Measurements from ENCODE around the gene SH3GLB2. TPM values are rescaled to one million over a fixed set of nuclear protein-coding genes. Genes with fewer than 3 reads are reported as not detected.

SH3GLB2 gene
- total RNA-seq (2014; rRNA removed; shearing (Covaris generic)) = 25.2 and 28.2 TPM in 2 replicates

DNA sequence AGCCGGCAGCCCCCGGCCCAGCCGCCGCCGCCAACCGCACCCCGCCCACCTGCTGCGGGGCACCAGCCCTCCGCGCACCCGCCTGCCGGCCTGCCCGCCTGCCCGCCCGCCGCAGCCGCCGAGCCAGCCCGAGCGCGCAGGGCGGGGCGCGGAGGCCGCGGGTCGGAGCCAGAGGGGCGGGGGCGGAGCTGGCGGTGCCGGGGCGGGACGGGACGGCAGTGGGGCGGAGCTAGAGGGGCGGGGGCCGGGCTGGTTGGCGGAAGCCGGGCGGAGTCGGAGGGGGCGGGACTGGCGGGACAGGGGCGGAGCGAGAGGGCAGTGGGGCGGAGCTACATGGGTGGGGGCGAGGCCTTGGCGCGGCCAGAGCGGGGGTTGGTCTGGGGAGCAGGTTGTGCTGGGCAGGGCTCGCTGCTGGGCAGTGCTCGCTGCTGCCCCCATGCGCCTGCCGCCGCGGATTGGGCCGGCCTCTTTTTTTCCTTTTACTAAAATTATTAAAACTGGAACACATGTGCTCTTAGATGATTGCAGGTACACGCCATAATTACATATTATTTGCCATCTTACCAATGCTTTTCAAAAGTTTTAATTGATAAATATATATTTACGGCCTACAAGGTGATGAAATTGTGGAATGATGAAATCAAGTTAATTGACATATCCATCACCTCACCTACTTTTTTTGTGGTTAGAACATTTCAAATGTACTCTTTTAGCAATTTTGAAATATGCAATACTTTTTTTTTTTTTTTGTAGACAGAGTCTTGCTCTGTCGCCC is at the start of gene SH3GLB2:
Gene SH3GLB2 (minus strand): TSS at position 140 of the 775 bp plus-strand sequence. CDS start 177 bp downstream, outside the sequence.
- DNase-seq (ENCODE audit: low read depth) = peak; percentile 81

DNA sequence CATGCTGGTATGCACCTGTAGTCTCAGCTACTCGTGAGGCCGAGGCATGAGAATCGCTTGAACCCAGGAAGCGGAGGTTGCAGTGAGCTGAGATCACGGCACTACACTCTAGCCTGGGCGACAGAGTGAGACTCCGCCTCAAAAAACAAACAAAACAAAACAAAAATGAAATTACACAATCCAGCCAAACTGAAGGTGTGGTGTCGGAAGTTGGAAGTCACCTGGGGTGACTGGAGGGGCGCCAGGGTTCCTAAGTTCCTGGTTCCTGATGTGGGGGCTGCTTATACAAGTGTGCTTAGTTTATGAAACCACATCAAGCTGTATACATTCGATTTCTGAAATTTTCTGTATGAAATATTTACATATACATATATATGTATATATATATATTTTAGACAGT is 49.1 kb upstream of the SH3GLB2 start:
- DNase-seq (ENCODE audit: low read depth) = no peak

DNA sequence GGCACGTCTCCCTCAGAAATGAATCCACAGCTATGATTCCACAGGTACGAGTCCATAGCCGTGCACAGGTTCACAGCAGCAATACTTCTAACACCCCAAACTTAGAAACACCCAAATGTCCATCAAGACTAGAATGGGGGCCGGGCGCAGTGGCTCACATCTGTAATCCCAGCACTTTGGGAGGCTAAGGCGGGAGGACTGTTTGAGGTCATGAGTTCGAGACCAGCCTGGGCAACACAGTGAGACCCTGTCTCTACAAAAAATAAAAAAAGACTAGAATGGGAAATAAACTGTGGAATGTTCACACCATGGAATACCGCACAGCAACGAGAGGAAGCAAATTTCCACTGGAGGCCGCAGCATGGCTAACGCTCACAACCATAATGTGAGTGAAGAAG is 48.5 kb upstream of the SH3GLB2 start:
- no peak for DNase-seq (ENCODE audit: low read depth)

DNA sequence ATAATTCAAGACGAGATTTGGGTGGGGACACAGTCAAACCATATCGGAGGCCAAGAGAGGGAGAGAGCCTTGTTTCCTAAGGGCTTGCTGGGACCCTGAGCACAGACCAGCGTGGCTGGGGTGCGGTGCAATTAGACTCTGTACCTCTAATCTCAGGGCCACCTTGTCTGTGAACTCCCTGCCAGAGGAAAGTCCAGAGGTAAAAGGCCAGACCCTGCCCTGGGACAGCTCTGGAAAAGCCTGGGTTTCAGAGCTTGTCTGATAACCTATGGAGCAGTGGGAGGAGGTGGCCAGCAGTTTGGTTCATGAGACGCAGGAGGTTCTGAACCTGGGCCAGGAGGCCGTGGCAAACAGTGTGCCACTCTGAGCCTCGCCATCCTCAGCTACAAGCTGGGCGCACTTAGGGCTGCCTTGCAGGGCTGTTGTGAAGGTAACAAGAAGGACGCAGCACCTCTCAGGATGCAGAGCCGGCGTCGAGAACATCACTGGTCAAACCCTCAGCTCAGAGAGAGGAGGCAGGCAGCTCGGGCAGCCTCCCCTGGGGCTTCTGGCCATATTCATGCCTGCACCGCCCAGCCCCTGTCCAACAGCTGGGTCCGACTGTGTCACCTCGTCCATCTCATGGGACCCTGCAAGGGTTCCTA is 48.0 kb upstream of the SH3GLB2 start:
- DNase-seq (ENCODE audit: low read depth) = no peak

DNA sequence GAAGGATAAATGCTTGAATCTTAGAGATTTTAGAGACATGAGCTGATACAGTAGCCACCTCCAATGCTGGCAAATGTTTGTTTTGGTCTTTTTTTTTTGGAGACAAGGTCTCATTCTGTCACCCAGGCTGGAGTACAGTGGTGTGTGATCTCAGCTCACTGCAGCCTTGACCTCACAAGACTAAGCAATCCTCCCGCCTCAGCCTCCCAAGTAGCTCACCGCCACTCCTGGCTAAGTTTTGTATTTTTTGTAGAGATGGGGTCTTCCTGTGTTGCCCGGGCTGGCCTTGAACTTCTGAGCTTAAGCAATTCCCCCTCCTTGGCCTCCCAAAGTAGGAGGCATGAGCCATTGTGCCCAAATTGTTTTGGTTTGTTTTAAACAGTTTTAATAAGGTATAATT is 46.0 kb upstream of the SH3GLB2 start:
- DNase-seq (ENCODE audit: low read depth) = no peak

DNA sequence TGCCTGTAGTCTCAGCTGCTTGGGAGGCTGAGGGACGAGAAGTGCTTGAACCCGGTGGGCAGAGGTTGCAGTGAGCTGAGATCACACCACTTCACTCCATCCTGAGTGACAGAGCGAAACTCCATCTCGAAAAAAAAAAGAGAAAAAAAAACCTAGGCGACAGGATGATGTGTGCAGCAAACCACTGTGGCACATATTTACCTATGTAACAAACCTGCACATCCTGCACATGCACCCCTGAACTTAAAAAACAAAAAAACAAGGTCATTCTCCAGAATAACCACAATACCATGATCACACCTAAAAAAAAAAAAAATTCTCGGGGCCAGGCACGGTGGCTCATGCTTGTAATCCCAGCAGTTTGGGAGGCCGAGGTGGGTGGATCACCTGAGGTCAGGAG is 45.3 kb upstream of the SH3GLB2 start:
- DNase-seq (ENCODE audit: low read depth) = no peak

DNA sequence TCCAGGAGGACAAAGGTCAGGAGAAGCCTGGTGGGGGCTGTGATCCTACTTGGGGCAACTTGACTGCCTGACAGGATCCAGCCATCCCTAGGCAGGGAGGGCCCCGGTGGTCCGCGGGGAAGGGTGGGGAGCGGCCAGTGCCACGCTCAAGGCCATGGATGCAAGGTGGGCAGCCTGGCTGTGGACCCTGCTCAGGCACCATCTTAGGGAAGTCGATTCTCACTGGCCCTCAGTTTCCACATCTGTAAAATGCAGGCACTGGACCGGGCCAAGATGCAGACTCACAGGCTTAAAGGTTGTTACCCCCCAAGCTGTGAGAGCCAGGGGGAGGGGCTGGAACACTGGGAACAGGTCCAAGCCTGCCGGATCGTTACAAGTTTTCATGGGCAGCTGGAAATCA is 44.0 kb upstream of the SH3GLB2 start:
- no peak for DNase-seq (ENCODE audit: low read depth)

DNA sequence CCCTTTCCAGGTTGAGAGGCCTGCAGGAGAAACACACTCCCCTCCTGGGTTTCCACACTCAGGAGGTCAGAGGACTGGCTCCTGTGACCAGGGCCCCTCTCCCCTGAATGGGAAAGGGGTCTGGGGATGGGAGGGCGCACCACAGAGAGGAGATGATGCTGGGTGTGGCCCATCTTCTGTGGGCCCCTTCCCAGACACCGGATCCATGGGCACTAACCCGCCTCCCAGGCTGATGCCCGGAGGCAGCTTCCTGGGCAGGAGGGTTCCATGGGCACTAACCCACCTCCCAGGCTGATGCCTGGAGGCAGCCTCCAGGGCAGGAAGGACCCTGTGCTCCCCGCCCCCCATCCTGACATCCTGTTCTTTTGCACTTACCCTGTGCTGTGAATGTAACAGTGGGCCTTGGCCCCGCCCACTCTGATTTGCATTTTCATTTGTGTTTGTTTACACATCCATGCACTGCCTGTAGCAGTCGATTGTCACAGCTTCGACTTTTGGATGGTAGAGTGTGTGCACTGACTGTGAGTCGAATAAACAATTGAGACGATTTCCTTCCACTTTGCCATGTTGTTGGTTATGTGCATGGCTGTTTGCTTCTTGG is 43.5 kb upstream of the SH3GLB2 start:
- no peak for DNase-seq (ENCODE audit: low read depth)

DNA sequence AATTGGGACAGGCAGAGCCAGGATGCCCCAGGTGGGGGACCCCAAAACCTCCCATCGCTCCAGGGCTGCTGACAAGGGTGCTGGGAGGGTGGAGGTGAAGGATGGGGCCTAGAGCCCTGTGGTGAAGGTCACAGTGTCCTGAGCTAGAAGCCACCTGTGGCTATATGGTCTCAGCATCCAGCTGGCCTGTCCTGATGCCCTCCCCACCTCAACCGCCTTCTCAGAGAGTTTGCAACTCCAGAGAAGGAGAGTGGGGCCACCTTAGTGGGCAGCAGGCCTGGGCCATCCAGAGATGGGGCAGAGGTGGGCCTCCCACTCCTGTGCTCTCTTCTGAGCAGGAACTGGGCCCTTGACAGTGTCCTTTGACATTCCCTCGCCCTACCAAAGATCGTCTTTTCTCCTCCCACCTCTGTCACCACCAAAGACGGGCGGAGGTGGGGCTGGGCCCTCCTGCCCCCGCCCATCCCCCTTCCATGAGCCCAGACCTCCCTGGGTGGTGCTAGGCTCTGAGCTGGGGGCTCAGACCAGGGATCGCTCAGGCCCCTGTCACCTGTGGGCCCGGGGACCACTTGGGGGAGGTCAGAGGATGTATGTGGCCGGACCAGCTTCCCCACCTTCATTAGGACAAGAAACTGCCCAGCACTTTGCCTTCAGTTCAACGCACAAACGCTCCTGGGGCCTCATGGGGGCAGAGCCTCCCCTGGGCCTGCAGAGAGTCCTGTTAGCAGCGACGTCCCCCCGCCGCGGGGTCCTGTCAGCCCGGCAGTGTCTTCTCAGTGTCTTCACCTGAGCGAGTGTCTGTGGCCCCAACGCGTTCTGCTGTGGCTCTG is 42.8 kb upstream of the SH3GLB2 start:
- DNase-seq (ENCODE audit: low read depth) = no peak

DNA sequence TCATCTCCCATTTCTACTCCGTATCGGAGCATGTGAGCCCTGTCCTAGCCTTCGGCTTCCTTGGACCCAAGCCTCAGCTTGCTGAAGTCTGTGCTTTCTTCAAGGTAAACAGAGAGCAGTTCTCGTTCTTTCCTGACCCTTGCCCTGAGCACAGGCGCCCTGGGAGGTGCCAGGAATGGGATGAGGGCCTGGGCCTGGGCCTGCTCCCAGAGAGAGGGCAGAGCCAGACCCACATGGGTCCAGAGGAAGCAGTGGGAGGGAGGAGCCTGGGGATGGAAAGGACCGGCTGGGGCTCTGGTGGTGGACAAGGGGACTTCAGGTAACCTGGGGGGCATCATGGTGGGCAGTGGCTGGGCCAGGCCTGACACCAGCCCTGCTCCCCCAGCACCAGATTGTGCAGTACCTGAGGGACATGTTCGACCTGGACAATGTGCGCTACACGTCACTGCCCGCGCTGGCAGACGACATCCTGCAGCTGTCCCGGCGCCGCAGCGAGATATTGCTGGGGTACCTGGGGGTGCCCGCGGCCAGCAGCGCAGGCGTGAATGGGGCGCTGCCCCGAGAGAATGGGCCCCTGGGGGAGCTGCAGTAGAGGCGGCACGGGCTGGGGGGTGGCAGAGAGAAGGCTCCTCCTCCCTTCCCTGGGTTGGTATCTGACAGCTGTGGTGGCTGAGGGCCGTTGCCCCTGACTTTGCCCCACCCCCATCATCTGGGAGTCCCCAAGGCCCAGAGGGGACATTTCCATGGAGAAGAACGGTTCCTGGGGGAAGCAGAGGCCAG is 41.9 kb upstream of the SH3GLB2 start:
- DNase-seq (ENCODE audit: low read depth) = no peak

DNA sequence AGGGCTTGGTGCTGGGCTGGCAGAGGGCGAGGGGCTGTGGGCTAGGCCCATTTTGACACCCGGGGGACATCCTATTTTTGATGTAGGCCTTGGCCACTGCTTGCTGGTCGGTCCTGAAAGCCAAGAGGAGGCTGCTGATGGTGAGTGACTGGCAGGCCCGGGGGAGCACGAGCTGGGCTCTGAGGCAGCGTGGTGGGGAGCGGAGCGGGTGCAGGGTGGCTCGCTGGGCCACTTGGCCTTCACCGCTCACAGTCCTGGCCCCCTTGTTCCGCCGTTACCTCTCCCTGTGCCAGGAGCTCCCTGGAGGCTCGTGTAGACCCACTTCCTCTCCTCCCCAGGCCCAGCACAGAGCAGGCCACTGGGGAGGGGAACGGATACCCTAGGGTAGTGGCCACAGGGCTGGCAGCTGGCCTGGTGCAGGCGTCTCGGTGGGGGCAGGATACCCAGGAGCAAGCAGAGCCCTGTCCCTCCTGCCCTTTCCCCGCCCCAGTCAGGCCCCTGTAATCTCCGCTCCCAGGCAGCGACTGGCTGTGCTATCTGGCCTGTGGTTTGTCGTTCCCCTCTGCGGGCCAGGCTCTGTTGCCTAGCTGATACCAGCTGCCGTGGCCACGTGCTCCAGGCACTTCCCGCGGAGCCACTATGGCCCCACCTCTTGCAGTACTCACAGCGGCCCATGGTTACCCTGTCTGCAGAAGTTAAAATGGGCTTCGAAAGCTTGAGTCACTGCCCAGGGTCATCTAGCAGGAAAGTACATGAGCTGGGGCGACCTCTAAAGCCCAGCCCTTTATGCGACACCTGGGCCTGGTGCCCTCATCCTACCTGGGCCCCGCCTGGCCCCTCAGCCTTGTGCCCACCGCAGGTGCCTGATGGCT is 41.1 kb upstream of the SH3GLB2 start:
- DNase-seq (ENCODE audit: low read depth) = no peak

DNA sequence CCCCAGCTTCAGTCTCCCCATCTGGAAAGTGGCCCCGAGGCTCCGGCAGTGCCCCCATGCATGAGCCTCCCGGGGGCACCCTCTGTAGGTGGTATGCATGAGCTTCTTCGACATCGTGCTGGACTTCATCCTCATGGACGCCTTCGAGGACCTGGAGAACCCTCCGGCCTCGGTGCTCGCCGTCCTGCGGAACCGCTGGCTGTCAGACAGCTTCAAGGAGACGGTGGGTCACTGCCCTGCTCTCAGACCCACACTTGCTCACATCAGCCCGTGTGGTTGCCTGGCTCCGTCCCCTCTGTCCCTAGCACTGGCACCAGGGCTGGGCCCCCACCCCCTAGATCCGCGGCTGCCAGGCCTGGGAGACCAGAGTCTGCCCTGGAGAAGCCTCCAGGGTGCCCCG is 40.0 kb upstream of the SH3GLB2 start:
- DNase-seq (ENCODE audit: low read depth) = no peak

DNA sequence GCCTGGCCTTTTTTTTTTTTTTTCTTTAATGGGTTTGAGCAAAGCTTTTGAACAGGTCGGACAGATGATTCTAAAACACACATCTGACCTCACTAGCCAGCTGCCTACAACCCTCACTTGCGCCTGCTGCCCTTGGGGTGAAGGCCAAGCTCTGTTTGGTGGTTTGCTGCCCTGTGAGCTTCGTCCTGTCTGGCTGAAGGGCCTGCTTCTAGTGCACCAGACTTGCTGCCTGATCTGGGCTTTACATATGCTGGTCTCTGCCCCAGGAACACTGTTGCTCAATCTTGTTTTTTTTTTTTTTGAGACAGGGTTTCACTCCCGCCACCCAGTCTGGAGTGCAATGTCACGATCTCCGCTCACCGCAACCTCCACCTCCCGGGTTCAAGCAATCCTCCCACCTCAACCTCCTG is 36.4 kb upstream of the SH3GLB2 start:
- no peak for DNase-seq (ENCODE audit: low read depth)

DNA sequence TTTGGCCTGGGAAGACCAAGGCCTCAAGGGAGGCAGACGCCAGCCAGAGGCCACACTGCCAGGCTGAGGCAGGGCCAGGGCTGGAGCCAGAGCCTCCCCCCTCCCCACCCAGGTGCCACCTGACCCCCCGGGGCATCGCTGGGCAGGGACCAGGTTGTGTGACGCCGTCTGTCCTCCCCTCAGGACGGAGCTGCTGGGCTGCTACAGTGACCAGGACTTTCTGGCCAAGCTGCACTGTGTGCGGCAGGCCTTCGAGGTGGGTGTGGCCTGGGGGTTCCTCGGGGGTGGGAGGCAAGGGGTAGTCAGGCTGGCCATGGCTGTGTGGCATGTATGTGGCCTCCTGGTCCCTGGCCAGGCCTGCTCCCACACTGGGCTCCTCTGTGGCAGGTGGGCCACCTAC is 34.9 kb upstream of the SH3GLB2 start:
- no peak for DNase-seq (ENCODE audit: low read depth)

DNA sequence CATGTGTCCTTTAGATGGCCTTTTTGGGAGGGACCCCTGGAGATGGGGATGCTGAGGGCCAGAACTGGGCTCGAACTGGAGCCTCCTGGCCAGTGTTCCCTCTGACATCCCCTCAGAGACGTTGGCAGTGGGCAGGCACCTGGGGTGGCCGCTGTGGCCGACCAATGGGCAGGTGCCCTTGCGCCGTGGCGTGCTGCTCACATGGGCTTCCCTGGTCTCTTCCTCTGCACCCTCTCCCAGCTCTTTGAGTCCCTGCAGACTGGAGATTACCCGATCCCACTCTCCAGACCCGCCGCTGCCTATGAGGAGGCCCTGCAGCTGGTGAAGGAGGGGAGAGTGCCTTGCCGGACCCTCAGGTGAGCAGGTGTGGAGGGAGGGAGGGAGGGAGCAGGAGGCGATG is 32.9 kb upstream of the SH3GLB2 start:
- no peak for DNase-seq (ENCODE audit: low read depth)

DNA sequence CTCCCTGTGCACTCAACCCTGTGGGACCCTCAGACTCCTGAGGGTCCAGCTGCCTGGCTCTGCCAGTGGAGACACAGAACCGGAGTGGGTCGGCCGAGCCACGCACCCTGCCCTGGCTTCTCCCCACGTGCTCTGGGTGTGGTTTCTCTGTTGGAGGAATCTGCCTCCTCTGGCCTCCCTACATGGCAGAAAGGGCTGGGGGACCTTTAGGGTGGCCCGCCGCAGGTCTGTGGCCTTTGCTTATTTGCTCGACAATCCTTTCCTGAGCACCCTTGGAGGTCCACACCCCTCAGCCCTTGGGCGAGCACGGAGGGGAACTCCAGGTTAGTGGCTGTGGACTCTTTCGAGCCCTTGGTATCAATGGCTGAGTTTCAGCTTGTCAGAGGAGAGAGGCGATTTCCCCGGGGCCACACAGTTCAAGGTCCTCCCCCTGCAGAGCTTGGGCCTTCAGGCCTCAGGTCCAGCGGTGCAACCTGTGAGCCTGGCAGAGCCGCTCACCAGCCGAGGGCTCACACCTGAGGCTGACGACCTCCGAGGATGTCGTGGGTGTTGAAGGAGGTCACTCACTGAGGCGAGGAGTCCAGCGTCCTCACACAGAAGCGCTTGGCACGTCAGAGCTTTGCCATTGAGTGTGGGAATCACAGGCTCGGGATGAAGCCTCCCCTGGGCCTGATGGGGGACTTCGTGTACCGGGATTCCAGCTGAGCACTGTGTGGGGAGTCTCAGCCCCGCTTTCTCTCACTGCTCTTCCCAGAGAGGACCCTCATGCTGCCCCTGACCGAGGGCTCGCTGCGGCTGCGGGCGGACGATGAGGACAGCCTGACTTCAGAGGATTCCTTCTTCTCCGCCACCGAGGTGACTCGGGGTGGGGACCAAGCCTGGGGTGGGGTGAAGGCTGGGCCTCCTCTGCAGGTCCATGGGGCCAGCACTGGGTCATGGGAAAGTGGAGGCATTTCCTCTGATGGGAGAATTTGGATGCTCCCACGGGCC is 32.0 kb upstream of the SH3GLB2 start:
- DNase-seq (ENCODE audit: low read depth) = no peak

DNA sequence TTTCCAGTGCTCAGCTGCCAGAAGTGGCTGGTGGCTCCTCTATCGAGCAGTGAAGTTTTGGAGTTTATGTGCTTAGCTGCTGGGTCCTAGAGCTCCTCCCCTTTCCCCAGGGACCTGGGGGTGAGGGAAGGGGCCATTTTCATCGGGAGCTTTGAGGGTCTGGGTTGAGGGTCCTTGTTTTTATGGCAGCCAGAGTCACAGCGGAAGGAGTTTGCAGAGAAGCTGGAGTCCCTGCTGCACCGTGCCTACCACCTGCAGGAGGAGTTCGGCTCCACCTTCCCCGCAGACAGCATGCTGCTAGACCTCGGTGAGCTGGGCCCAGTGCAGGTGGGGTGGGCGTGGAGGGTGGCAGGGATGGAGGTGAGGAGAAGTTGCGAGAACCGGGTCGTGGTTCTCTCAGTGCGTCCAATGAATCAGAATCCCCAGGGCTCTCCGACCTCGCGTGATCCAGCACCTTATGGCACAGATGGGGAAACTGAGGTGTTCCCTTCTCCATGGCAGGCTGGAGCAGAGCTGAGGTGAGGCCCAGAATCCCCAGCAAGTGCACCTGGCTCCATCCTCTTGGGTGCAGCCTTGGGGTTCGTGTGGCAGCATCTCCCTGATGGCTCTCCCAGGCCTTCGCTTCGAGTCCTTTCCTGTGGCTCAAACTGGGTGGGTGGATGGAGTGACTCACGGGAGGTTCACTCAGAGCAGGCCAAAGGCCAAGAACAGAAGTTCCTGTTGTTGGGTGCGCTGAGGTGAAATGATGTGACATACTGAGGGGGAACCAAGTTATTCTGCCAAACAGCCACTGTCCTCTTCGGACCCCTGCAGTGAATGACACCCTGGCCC is 31.0 kb upstream of the SH3GLB2 start:
- peak; percentile 17 for DNase-seq (ENCODE audit: low read depth)

DNA sequence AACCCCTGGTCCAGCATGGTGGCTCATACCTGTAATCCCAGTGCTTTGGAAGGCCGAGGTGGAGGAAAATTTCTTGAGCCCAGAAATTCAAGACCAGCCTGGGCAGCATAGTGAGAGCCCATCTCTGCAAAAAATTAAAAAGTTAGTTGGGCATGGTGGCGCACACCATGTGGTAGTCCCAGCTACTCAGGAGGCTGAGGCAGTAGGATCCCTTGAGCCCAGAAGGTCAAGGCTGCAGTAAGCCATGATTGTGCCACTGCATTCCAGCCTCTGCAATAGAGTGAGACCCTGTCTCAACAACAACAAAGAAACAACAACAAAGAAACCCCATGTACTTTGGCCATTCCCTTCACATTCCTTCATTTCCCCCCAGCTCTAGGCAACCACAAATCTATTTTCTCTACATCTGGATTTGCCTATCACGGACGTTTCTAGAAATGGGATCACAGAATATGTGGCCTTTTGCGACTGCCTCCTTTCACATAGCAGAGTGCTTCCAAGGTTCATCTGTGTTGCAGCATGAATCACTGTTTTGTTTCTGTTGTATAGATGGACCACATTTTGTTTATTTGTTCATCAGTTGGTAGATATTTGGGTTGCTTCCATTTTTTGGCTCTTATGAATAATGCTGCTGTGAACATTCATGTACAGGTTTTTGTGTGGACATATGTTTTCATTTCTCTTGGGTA is 26.2 kb upstream of the SH3GLB2 start:
- no peak for DNase-seq (ENCODE audit: low read depth)
